Right ventricle myocardium inferior (tissue), 1 donor: Measurements from ENCODE around the gene PIK3R3. TPM values are rescaled to one million over a fixed set of nuclear protein-coding genes. Genes with fewer than 3 reads are reported as not detected.
"Not testable (repeated sequence)": the region's sequence is repeated elsewhere in the genome, so short reads cannot be mapped to it uniquely, and the experiment has no call there.

Experiments used
- ATAC-seq: fragments of 200-7000 bp; cut with Tn5 transposase; one replicate; pipeline ENCODE4 v1.9.1; 2020; ENCODE audit warnings: mild to moderate bottlenecking, moderate library complexity
- DNase-seq: peaks from one replicate; pipeline ENCODE4 v3.0.0; 2021; ENCODE audit errors: missing footprints
- intact Hi-C: fragments of 100-400 bp; cut with DNase I; formaldehyde crosslinking; loops from one replicate; pipeline ENCODE4 v1.11.0; 2022
- total RNA-seq: library from RNA; stranded (reverse); fragmentation: NEBNext Ultra II Directional; extraction: Animal tissue kit (Norgen Biotek cat#: 25700); gene quantifications from one replicate; pipeline ENCODE4 v1.2.1, GENCODE V29; 2021
- donor health status: DM: no; HTN: yes; CAD: no; lungs with severe emphysema.

The PIK3R3 gene
- total RNA-seq, 1 donor from 2014 or later = 22.6 TPM

DNA sequence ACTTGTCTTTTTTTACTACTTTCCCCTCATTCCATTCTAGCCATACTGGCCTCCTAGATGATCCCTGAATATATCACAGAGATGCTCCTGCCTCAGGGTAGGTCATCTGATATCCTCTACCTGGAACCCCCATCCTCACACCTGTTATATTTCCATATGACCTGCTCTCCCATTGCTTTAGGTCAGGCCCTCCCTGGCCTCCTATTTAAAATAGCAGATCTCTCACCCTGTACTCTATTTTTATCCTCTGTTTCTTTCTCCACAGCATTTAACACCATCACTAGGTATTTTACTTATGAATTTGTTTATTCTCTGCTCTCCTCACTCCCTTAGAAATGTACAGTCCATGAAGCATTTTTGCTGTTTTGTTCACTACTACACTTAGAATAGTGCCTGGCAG, 13.6 kb downstream of the PIK3R3 start:
- no peak for DNase-seq

DNA sequence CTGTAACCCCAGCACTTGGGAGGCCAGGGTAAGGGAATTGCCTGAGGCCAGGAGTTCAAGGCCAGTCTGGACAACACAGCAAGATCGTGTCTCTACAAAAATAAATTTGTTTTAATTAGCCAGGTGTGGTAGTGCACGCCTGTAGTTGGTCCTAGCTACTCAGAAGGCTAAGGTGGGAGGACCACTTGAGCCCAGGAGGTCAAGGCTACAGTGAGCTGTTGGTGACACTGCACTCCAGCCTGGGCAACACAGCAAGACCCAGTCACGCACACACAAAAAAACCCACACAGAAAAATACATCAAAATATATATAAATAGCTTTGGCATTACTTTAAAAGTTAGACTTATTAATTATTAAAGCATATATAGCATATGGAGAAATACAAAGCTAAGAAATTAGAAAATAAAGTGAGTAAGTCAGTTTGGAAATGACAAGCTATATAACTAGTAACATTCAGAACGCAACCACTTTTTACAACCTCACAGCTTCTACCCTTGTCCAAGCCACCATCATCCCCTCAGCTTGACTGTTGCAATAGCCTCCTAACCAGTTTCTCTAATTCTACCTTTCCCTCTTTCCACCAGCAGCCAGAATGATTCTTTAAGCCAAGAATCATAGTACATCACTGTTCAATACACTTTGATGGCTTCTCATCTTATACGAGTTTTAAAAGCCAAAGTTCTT, 14.5 kb downstream of the PIK3R3 start:
- no peak for DNase-seq
- intact Hi-C loops = no loop called here
- ATAC-seq = no peak

More for the DNA sequence above, 13.6 kb downstream of the PIK3R3 start:
- no peak for ATAC-seq
- intact Hi-C loops = no loop called here

DNA sequence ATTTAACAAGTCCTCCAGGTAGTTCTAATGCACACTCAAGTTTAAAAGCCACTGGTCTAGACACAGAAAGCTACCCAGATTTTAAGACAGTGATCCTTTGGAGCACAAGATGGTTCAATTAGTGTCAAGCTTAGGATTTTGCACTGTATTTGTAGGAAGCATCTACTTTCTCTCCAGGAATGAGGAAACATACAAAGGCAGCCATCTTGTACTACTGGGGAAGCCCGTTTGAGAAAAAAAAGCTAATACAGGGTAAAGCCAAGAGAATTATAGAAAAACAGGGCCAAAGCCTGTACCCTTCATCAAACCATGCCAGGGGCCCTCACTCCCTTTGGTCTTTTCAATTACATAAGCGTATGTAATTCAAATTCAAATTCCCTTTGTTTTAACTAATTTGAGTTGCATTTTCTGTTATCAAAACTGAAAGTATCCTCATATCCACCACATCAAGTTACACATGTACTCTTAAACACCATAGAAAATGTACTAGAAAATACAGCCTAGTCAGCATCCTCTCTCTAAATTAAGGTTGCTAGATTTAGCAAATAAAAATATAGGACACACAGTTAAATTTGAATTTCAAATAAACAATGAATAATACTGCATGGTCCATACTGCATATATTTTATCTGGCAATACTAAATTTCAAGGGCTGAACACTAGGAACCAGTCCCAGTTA, 17.4 kb downstream of the PIK3R3 start:
- intact Hi-C loops = no loop called here

DNA sequence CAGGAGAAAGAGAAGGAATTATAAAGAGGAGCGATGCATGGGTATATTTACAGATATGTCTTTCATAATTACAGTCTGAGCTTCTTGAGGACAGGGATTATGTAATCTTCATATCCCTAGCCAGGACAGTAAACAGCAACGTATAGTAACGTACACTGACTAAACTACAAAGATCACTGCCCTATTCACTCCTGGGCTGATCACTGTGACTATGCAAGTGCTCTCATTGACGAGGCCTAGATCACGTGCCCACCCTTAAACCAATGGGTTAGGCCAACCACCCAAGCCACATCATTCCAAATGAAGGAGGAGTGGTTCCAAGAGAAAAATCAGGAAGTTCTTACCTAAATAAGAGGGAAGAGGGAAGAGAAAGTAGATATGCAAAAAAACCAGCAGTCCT, 18.5 kb downstream of the PIK3R3 start:
- ATAC-seq = no peak
- no peak for DNase-seq
- intact Hi-C loops = no loop called here

More for the DNA sequence above, 17.4 kb downstream of the PIK3R3 start:
- DNase-seq (no peak), ATAC-seq (no peak)

GRCh38 chr1:46112108-46112507, 20.3 kb downstream of the PIK3R3 start:
- intact Hi-C loops = no loop called here
- no peak for DNase-seq

DNA sequence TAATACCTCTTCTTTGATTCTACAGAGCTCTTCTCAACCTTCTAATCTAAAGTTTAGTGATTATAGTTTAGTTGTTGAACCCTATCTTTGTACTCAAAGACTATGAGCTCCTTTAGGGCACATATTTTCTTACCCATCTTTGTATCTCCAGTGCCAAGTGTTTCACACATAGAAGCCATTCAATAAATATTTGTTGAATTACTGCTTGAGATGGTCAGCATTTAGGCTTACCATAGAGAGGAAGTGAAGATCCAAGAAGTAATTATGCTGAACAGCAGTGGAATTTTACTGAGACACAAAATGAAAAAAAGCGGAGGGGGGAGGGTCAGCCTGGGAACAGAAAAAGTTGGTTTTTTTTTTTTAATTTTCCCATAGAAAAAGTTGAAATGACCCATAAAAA, 21.9 kb downstream of the PIK3R3 start:
- intact Hi-C loops = no loop called here
- no peak for ATAC-seq
- no peak for DNase-seq

More at GRCh38 chr1:46112108-46112507, 20.3 kb downstream of the PIK3R3 start:
- ATAC-seq = no peak

GRCh38 chr1:46102769-46103476, 29.5 kb downstream of the PIK3R3 start:
- DNase-seq = no peak
- no peak for ATAC-seq
- intact Hi-C loops = no loop called here

- ATAC-seq (no peak), DNase-seq (no peak)
- intact Hi-C loops = no loop called here
Observed at GRCh38 chr1:46099215-46099614, 33.2 kb downstream of the PIK3R3 start.

- intact Hi-C loops = no loop called here
- no peak for DNase-seq
- no peak for ATAC-seq
Observed at GRCh38 chr1:46098027-46098712, 34.3 kb downstream of the PIK3R3 start.

GRCh38 chr1:46097149-46097472, 35.3 kb downstream of the PIK3R3 start:
- DNase-seq = no peak
- intact Hi-C loops = no loop called here
- no peak for ATAC-seq

DNA sequence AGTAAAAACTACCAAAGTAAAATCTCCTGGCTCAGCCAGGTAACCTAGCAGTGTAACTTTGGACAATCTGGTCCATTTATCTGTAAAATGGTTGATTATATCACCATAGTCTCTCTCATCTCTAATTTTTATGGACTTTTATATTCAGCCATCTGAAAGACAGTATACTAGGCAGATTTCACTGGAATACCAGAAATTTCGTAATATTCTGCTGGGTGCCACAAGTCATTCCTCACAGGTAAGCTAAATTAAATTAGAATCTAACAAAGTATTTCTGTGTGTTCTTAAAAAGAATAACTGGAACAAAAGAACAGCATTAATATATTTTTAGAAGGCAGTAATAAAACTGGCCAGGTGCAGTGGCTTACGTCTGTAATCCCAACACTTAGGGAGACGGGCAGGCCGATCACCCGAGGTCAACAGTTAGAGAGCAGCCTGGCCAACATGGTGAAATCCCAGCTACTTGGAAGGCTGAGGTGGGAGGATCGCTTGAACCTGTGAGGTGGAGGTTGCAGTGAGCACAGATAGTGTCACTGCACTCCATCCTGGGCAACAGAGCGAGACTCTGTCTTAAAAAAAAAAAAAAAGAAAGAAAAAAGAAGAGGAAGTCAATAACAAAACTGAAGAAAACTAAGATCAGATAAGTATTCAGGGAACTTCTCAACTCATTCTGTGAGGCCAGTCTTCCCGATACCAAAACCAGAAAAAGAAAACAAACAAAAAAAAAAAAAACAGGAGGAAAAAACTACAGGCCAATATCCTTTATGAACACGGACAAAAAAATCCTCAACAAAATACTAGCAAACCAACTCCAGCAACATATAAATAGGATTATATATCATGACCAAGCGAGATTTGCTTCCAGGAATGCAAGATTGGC, 35.9 kb downstream of the PIK3R3 start:
- intact Hi-C loops = no loop called here
- ATAC-seq = no peak
- no peak for DNase-seq

DNA sequence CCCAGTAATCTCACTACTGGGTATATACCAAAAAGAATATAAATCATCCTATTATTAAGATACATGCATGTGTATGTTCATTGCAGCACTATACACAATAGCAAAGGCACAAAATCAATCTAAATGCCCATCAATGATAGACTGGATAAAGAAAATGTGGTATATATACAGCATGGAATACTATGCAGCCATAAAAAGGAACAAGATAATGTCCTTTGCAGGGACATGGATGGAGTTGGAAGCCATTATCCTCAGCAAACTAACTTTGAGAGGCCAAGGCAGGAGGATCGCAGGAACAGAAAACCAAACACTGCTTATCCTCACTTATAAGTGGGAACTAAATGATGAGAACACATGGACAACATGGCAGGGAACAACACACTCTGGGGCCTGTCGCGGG, 37.3 kb downstream of the PIK3R3 start:
- intact Hi-C loops, ATAC-seq, DNase-seq: not testable (repeated sequence)

- intact Hi-C loops = no loop called here
- ATAC-seq (no peak), DNase-seq (no peak)
Observed at GRCh38 chr1:46094471-46095005, 37.9 kb downstream of the PIK3R3 start.

- intact Hi-C loops, ATAC-seq: not testable (repeated sequence)
Observed at GRCh38 chr1:46093832-46094231, 38.6 kb downstream of the PIK3R3 start.

GRCh38 chr1:46087891-46088290, 44.5 kb downstream of the PIK3R3 start:
- intact Hi-C loops = no loop called here
- DNase-seq (no peak), ATAC-seq (no peak)

More at GRCh38 chr1:46093832-46094231, 38.6 kb downstream of the PIK3R3 start:
- not testable (repeated sequence) for DNase-seq

DNA sequence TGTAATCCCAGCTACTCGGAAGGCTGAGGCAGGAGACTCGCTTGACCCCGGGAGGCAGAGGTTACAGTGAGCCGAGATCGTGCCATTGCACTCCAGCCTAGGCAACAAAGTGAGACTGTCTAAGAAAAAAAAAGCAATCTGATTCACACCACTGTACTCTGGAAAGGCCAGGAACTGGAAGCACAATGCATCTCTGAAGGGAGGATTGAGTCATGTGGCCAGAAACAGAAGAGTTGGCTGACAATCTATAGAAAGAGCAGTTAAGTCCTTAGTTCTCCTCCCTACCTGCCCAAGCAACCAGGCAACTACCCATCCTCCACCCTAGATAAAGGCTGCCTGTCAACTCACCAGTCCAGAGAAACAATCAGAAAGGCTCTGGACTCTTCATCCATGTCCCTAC, 45.9 kb downstream of the PIK3R3 start:
- ATAC-seq (no peak), DNase-seq (no peak)
- intact Hi-C loops = no loop called here

DNA sequence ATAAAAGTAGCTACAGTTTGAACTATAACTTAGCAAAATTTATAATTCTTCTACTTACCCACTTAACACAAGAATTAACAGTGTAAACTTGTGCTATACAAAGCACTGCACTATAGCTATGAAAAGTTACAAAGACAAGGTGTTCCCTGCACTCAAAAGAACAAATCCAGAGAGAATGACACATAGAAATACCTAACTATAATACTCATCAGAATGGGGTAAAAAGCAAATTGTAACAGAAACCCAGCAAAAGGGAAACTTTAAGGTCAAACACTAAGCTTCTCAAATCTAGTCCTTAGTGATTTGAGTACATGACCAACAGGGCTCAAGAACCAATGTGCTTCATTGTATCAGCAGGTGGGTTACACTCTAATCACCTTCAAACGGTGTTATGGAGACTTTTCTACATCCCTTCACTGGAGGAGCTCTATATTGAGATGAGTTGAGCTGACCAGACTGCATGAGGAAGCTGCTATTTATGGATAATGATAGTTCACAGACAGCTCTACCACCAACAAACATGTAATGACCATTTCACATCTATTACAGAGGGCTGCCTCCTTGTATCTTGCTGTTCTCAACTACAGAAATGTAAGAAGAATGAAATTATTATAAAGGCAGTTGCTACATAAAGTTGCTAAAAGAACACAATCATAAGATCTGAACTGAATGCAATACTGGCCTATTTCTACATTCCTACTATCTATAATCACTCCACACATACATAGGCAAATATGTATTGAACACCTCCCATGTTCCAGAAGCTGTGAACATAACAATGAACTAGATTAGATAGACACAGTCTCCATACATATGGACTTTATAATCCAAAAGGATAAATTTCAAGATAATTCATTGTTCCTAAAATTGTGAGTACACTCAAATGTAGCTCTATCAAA, 47.6 kb downstream of the PIK3R3 start:
- ATAC-seq (no peak), DNase-seq (no peak)
- intact Hi-C loops = no loop called here
